ENCODE results near the gene CARMIL1. TPM values are rescaled to one million over a fixed set of nuclear protein-coding genes. Genes with fewer than 3 reads are reported as not detected.

CARMIL1 gene
- total and polyA plus RNA-seq, 2 of the 8 experiments (the other 6 are each of a cell fraction or from before 2014, with no cell fraction given), result 20.3 to 40.4 TPM

DNA sequence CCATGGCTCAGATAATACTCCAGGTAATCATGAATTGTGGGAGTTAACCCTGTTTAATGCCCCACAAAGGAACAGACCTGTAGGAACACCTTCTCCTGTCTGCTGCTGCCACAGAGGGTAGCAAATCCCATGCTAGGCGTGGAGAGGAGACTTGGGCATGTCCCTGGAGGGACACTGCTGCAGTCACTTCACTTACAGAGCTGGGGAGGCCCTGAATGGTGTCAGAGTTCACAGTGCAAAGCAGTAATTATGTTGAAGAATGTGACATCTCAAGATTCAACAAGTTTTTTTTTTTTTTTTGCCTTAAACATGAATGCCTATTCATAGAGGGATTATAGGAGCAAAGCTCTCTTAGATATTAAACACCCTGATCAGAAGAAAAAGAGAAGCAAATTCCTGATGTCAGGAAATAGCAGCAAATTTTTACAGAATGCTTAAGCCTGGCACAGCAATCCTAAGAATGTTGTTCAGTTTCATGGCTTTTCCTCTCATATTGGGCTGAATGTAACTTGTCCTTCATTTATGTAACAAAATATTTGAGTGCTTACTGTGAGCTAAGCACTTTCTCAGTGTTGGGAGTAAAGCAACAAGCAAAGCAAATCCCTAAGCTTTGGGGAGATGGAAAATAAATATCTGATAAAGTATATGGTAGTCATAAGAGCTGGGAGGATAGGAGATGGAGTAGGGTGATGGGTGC is 45.0 kb downstream of the CARMIL1 start:
- H3K14ac ChIP-seq (ENCODE audit: insufficient read length), result no peak overlapping the region
- no peak for FAIRE-seq
- no peak overlapping the region for H3K4me3 ChIP-seq (ENCODE audit: extremely low read depth in 1 of 4, insufficient read depth in 2 of 4, low read depth in 3 of 4, low read length in 4 of 4)
- no peak overlapping the region for H4K8ac ChIP-seq (ENCODE audit: extremely low read depth, insufficient read depth, low read length)
- H2BK5ac ChIP-seq (ENCODE audit: low read depth, low read length), result no peak overlapping the region; the same call in 1 of the 2 replicates
- WGBS, 2 experiments (ENCODE audit: extremely low coverage in 1 of 2, insufficient coverage in 1 of 2, insufficient read length in 1 of 2, insufficient replicate concordance in 2 of 2, low coverage in 1 of 2, low lambda C conversion rate in 2 of 2, missing lambda C conversion rate in 1 of 2), result 81% methylated on average over 1 of the region's 1 CpG; no CpG with 5 or more reads in 1 of the 2 experiments
- H4K5ac ChIP-seq (ENCODE audit: insufficient read length, low read depth, low read length), result no peak overlapping the region
- H3K79me2 ChIP-seq (ENCODE audit: control insufficient read depth in 1 of 2, insufficient read depth in 2 of 2, low read length in 2 of 2), result peaks cover 0 to 94% of the 10 kb centered on the region in 2 experiments; a peak in 3 of 4 replicates
- no peak overlapping the region for H4K91ac ChIP-seq (replicated peaks; ENCODE audit: insufficient read length, low read length)
- H2AFZ ChIP-seq (ENCODE audit: low read length), result no peak overlapping the region
- H2BK120ac ChIP-seq (replicated peaks; ENCODE audit: low read depth, low read length), result no peak overlapping the region
- H3K4ac ChIP-seq (replicated peaks; ENCODE audit: insufficient read length, low read depth, low read length), result no peak overlapping the region
- H2BK20ac ChIP-seq (ENCODE audit: low read length), result no peak overlapping the region
- H2BK12ac ChIP-seq (ENCODE audit: low read depth, low read length), result no peak overlapping the region
- peaks cover 5% of the 10 kb centered on the region; the same call in 1 of the 2 replicates for H3K79me1 ChIP-seq (ENCODE audit: low read depth, low read length)
- no peak for DNase-seq (ENCODE audit: low read depth in 1 of 2, low spot score in 2 of 2)
- CTCF ChIA-PET (ENCODE audit: partially characterized antibody), result interaction anchor here (0.6 to 4.0 kb wide), 4 partner anchors 10 to 32 kb away, joined by 3 to 22 read pairs (median 7); no protein-coding TSS in a partner anchor
- H2BK15ac ChIP-seq (ENCODE audit: low read length), result 0 out of 2 replicates have a peak overlapping the region, but pooled peaks have one; percentile 22
- no peak overlapping the region for H3K4me2 ChIP-seq (ENCODE audit: insufficient read depth in 1 of 2, low read depth in 2 of 2, low read length in 2 of 2)
- H3K23ac ChIP-seq (ENCODE audit: insufficient read length), result no peak overlapping the region
- no peak overlapping the region for H3K9ac ChIP-seq (replicated peaks in 1 of 4; ENCODE audit: extremely low read depth in 1 of 4, low read depth in 3 of 4, low read length in 3 of 4)
- POLR2A ChIA-PET (ENCODE audit: partially characterized antibody), result interaction anchor here (0.7 kb wide), 1 partner anchor 11 kb away, joined by 3 read pairs; no protein-coding TSS in a partner anchor
- H4K20me1 ChIP-seq (replicated peaks in 1 of 2; ENCODE audit: control insufficient read depth in 1 of 2, insufficient read depth in 2 of 2, low read length in 2 of 2), result peaks cover 4 to 5% of the 10 kb centered on the region in 2 experiments
- H3K36me3 ChIP-seq (ENCODE audit: control insufficient read depth in 2 of 4, insufficient read depth in 4 of 4, low read length in 3 of 4), result no peaks in the 10 kb centered on the region
- H3K4me1 ChIP-seq (replicated peaks in 1 of 4; ENCODE audit: control insufficient read depth in 3 of 4, insufficient read depth in 4 of 4, low read length in 3 of 4), result peaks cover 0 to 13% (median 5%) of the 10 kb centered on the region in 4 experiments; a peak in 4 of 7 replicates
- H3K27me3 ChIP-seq (replicated peaks in 1 of 4; ENCODE audit: control insufficient read depth in 3 of 4, extremely low read depth in 1 of 4, insufficient read depth in 3 of 4, low read length in 3 of 4), result no peaks in the 10 kb centered on the region
- 0 out of 2 replicates have a peak overlapping the region, but pooled peaks have one; percentile 55 for H2AK5ac ChIP-seq (ENCODE audit: low read depth, low read length)
- no peaks in the 10 kb centered on the region for H3K9me3 ChIP-seq (ENCODE audit: insufficient read depth in 2 of 2, low read depth in 1 of 2, low read length in 1 of 2)
- no peak overlapping the region for H3K18ac ChIP-seq (ENCODE audit: extremely low read depth, low read length)
- no peak overlapping the region for H3K56ac ChIP-seq (replicated peaks; ENCODE audit: insufficient read length, low read depth, low read length)
- H3K27ac ChIP-seq (ENCODE audit: low read depth, low read length), result no peak overlapping the region
- no peaks in the 10 kb centered on the region; the same call in 1 of the 2 replicates for H3K23me2 ChIP-seq (ENCODE audit: low read depth, low read length)
- TF ChIP-seq, protein P1, sequence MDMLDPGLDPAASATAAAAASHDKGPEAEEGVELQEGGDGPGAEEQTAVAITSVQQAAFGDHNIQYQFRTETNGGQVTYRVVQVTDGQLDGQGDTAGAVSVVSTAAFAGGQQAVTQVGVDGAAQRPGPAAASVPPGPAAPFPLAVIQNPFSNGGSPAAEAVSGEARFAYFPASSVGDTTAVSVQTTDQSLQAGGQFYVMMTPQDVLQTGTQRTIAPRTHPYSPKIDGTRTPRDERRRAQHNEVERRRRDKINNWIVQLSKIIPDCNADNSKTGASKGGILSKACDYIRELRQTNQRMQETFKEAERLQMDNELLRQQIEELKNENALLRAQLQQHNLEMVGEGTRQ (IDR thresholded peaks at IDR 0.05; ENCODE audit: low read length), result no peak
- TF ChIP-seq BACH1 (IDR thresholded peaks at IDR 0.05; ENCODE audit: low read length), result no peak
- TF ChIP-seq, protein P2, sequence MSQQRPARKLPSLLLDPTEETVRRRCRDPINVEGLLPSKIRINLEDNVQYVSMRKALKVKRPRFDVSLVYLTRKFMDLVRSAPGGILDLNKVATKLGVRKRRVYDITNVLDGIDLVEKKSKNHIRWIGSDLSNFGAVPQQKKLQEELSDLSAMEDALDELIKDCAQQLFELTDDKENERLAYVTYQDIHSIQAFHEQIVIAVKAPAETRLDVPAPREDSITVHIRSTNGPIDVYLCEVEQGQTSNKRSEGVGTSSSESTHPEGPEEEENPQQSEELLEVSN (IDR thresholded peaks at IDR 0.05), result no peak
- no peak for TF ChIP-seq NANOG (IDR thresholded peaks at IDR 0.05; ENCODE audit: insufficient read depth, low read depth, low read length, poor library complexity, severe bottlenecking)
- TF ChIP-seq, protein P3, sequence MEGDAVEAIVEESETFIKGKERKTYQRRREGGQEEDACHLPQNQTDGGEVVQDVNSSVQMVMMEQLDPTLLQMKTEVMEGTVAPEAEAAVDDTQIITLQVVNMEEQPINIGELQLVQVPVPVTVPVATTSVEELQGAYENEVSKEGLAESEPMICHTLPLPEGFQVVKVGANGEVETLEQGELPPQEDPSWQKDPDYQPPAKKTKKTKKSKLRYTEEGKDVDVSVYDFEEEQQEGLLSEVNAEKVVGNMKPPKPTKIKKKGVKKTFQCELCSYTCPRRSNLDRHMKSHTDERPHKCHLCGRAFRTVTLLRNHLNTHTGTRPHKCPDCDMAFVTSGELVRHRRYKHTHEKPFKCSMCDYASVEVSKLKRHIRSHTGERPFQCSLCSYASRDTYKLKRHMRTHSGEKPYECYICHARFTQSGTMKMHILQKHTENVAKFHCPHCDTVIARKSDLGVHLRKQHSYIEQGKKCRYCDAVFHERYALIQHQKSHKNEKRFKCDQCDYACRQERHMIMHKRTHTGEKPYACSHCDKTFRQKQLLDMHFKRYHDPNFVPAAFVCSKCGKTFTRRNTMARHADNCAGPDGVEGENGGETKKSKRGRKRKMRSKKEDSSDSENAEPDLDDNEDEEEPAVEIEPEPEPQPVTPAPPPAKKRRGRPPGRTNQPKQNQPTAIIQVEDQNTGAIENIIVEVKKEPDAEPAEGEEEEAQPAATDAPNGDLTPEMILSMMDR (IDR thresholded peaks at IDR 0.05; ENCODE audit: control extremely low read depth in 1 of 3, insufficient read depth in 1 of 3, low read depth in 1 of 3, low read length in 3 of 3), result no peak
- TF ChIP-seq, protein P4, sequence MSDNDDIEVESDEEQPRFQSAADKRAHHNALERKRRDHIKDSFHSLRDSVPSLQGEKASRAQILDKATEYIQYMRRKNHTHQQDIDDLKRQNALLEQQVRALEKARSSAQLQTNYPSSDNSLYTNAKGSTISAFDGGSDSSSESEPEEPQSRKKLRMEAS (IDR thresholded peaks at IDR 0.05), result no peak
- TF ChIP-seq SRF (IDR thresholded peaks at IDR 0.05; ENCODE audit: low read depth, low read length), result no peak

Data from H1 (cell line).